Progenitor cell of endocrine pancreas (in vitro differentiated cells): ENCODE results near the gene GDPD2. TPM values are rescaled to one million over a fixed set of nuclear protein-coding genes. Genes with fewer than 3 reads are reported as not detected.
"Not testable (repeated sequence)": the region's sequence is repeated elsewhere in the genome, so short reads cannot be mapped to it uniquely, and the experiment has no call there.

Experiments used
- DNase-seq: peaks from one replicate; pipeline ENCODE4 v3.0.0; 2021; ENCODE audit warnings: low spot score; ENCODE audit not compliant: unreplicated experiment
- H3K27ac Mint-ChIP-seq: 2 replicates; pipeline ENCODE4 v1.8.0; 2021; ENCODE audit warnings: mild to moderate bottlenecking, moderate library complexity, mixed read lengths
- H3K27me3 Mint-ChIP-seq: 2 replicates; pipeline ENCODE4 v1.8.0; 2021; ENCODE audit warnings: mixed read lengths
- H3K36me3 Mint-ChIP-seq: 2 replicates; pipeline ENCODE4 v1.8.0; 2022; ENCODE audit warnings: mixed read lengths; ENCODE audit not compliant: insufficient read depth
- H3K4me1 Mint-ChIP-seq: 2 replicates; pipeline ENCODE4 v1.8.0; 2021; ENCODE audit warnings: low read depth, mixed read lengths
- H3K4me3 Mint-ChIP-seq: 2 replicates; pipeline ENCODE4 v1.8.0; 2021; ENCODE audit warnings: low read depth, mild to moderate bottlenecking, moderate library complexity, mixed read lengths
- H3K9me3 Mint-ChIP-seq: 2 replicates; pipeline ENCODE4 v1.8.0; 2021; ENCODE audit warnings: low read depth, mixed read lengths
- CTCF ChIP-seq: fragments of 200-600 bp; sonication (generic); IDR thresholded peaks from one replicate; pipeline ENCODE4 v1.5.0; 2021; ENCODE audit warnings: antibody characterized with exemption, mild to moderate bottlenecking; ENCODE audit not compliant: unreplicated experiment
- long read RNA-seq: library from polyadenylated mRNA; unstranded; transcript quantifications from one replicate; pipeline ENCODE4 v2.0.0, GENCODE V29; 2020
- total RNA-seq: library from RNA; stranded (reverse); gene quantifications from 2 replicates; pipeline ENCODE4 v1.2.1, GENCODE V29; 2021

The GDPD2 gene
- total RNA-seq: 2.3 and 2.8 TPM in 2 replicates
- long read RNA-seq, transcript GDPD2-201 (16 exons, 2,169 nt): major isoform, 8 of 15 reads
- long read RNA-seq, partial matches to known transcripts: 0 of 15 reads
- long read RNA-seq, other reads (novel, unspliced or antisense): 4 of 15 reads

- peaks cover 8% of the 10 kb centered on the region for H3K4me1 Mint-ChIP-seq
- peaks cover 3% of the 10 kb centered on the region for H3K9me3 Mint-ChIP-seq
- H3K27ac Mint-ChIP-seq: no peak within 1 kb of the TSS
- H3K27me3 Mint-ChIP-seq: no peaks in the 10 kb centered on the region
- TF ChIP-seq CTCF: peak; percentile 49
- no peak for DNase-seq
- H3K36me3 Mint-ChIP-seq: peaks cover 2% of the 10 kb centered on the region
- peak within 1 kb of the TSS; percentile 58 for H3K4me3 Mint-ChIP-seq
Observed at GRCh38 chrX:70422851-70423341, at the start of gene GDPD2. GDPD2 (plus strand) TSS chrX:70423314; CDS start chrX:70424985, 1,671 bp downstream.

GRCh38 chrX:70386235-70386634 is 36.9 kb upstream of the GDPD2 start:
- H3K27ac Mint-ChIP-seq: no peak overlapping the region
- H3K36me3 Mint-ChIP-seq: peaks cover 19% of the 10 kb centered on the region
- no peak for DNase-seq
- H3K4me3 Mint-ChIP-seq: no peak overlapping the region
- no peak for TF ChIP-seq CTCF
- H3K27me3 Mint-ChIP-seq: no peaks in the 10 kb centered on the region
- H3K9me3 Mint-ChIP-seq: peaks cover 24% of the 10 kb centered on the region
- H3K4me1 Mint-ChIP-seq: no peaks in the 10 kb centered on the region

GRCh38 chrX:70398899-70399298 is 24.2 kb upstream of the GDPD2 start:
- no peak for DNase-seq
- H3K36me3 Mint-ChIP-seq: peaks cover 11% of the 10 kb centered on the region
- no peaks in the 10 kb centered on the region for H3K27me3 Mint-ChIP-seq
- H3K4me1 Mint-ChIP-seq: no peaks in the 10 kb centered on the region
- TF ChIP-seq CTCF: no peak
- peaks cover 3% of the 10 kb centered on the region for H3K9me3 Mint-ChIP-seq
- no peak overlapping the region for H3K27ac Mint-ChIP-seq
- no peak overlapping the region for H3K4me3 Mint-ChIP-seq

- not testable (repeated sequence) for H3K27ac Mint-ChIP-seq, H3K9me3 Mint-ChIP-seq, H3K36me3 Mint-ChIP-seq, H3K4me1 Mint-ChIP-seq, DNase-seq, H3K27me3 Mint-ChIP-seq, H3K4me3 Mint-ChIP-seq
Observed at GRCh38 chrX:70400181-70400580, 22.9 kb upstream of the GDPD2 start.

GRCh38 chrX:70402721-70403120 is 20.4 kb upstream of the GDPD2 start:
- Mint-ChIP-seq H3K9me3 (peaks cover 7% of the 10 kb centered on the region), H3K4me3 (no peak overlapping the region), H3K4me1 (no peaks in the 10 kb centered on the region), H3K27me3 (no peaks in the 10 kb centered on the region), H3K27ac (no peak overlapping the region), H3K36me3 (peaks cover 3% of the 10 kb centered on the region)
- no peak for DNase-seq
- TF ChIP-seq CTCF: no peak

- Mint-ChIP-seq H3K4me1 (no peaks in the 10 kb centered on the region), H3K9me3 (peaks cover 10% of the 10 kb centered on the region), H3K27me3 (no peaks in the 10 kb centered on the region), H3K4me3 (no peak overlapping the region), H3K36me3 (peaks cover 8% of the 10 kb centered on the region), H3K27ac (no peak overlapping the region)
- no peak for TF ChIP-seq CTCF
- no peak for DNase-seq
Observed at GRCh38 chrX:70405003-70405402, 18.1 kb upstream of the GDPD2 start.
